ENCODE results near the gene TTC1. TPM values are rescaled to one million over a fixed set of nuclear protein-coding genes. Genes with fewer than 3 reads are reported as not detected.

Gene TTC1
- total and polyA plus RNA-seq, 7 donors = 38.3 to 65.0 (median 53.2) TPM

DNA sequence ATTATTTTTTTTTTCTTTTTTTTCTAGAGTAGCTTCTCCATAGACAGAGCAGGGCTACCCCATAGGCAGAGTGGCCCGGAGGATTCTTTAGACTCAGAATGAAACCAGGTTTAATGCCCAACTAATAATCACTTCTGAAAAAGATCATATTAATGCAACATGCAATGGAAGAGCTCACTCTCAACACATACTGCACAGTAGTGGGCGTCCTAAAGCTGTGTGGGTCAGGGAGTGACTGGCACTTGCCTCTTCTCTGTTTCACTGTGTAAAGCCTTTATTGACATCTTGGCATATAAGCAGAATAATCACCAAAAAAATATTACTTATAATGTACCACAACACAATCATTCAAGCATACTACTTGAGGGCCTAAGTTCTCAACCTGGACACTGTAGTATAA, 99.2 kb downstream of the TTC1 start:
- Histone ChIP-seq H3K36me3 (peaks cover 0 to 33% (median 8%) of the 10 kb centered on the region in 4 donors), H3K27ac (no peak overlapping the region), H3K4me1 (peaks cover 0 to 18% (median 14%) of the 10 kb centered on the region in 4 donors), H3K9me3 (no peaks in the 10 kb centered on the region), H3K27me3 (no peaks in the 10 kb centered on the region), H3K4me3 (no peak overlapping the region)
- WGBS, 2 donors = 88 to 93% methylated on average over 2 of the region's 2 CpGs
- TF ChIP-seq POLR2AphosphoS5 (IDR thresholded peaks at IDR 0.05) (no peak), EP300 (IDR thresholded peaks at IDR 0.05) (no peak), POLR2A (IDR thresholded peaks at IDR 0.05) (no peak)
- TF ChIP-seq, protein P1, sequence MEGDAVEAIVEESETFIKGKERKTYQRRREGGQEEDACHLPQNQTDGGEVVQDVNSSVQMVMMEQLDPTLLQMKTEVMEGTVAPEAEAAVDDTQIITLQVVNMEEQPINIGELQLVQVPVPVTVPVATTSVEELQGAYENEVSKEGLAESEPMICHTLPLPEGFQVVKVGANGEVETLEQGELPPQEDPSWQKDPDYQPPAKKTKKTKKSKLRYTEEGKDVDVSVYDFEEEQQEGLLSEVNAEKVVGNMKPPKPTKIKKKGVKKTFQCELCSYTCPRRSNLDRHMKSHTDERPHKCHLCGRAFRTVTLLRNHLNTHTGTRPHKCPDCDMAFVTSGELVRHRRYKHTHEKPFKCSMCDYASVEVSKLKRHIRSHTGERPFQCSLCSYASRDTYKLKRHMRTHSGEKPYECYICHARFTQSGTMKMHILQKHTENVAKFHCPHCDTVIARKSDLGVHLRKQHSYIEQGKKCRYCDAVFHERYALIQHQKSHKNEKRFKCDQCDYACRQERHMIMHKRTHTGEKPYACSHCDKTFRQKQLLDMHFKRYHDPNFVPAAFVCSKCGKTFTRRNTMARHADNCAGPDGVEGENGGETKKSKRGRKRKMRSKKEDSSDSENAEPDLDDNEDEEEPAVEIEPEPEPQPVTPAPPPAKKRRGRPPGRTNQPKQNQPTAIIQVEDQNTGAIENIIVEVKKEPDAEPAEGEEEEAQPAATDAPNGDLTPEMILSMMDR (IDR thresholded peaks at IDR 0.05) = no peak
- intact Hi-C loops (cut with DNase I) = no loop called here
- DNase-seq = no peak

Small RNA genes within 50 kb of the gene (small RNA-seq; reads per million reads assigned to genes)
- 0 reads per million in 3 donors for gene RF00019

Other genes starting within 250 kb of the TTC1 start
- 1 to 10 TPM in 1 of 4 donors, under 1 TPM in 3; 0.36 to 1.8 (median 0.61) TPM for gene ADRA1B, start 92.7 kb upstream of the TTC1 start, total RNA-seq
- under 1 TPM in 2 of 3 donors, not detected in 1; 0.47 to 0.92 TPM for gene ADRA1B, start 92.7 kb upstream of the TTC1 start, polyA plus RNA-seq
- gene PWWP2A, start 110.3 kb downstream of the TTC1 start, total RNA-seq = 10 to 100 TPM; 24.8 to 33.2 (median 29.1) TPM
- gene PWWP2A, start 110.3 kb downstream of the TTC1 start, polyA plus RNA-seq = 10 to 100 TPM in 1 of 3 donors, 1 to 10 TPM in 2; 9.0 to 12.2 (median 9.7) TPM
- gene FABP6, start 220.4 kb downstream of the TTC1 start, total RNA-seq = 1 to 10 TPM in 1 of 4 donors, not detected in 3; 1.4 TPM
- 1 to 10 TPM in 1 of 3 donors, under 1 TPM in 1, not detected in 1; 0.50 to 2.1 TPM for gene FABP6, start 220.4 kb downstream of the TTC1 start, polyA plus RNA-seq